K562 (cell line): Measurements from ENCODE around the gene CALR3. TPM values are rescaled to one million over a fixed set of nuclear protein-coding genes. Genes with fewer than 3 reads are reported as not detected.
A peak's percentile ranks its signal among the peaks of the same experiment; 100 is the strongest.

Experiments
- ATAC-seq: fragments of 200-7000 bp; cut with Tn5 transposase; 3 replicates; pipeline ENCODE4 v1.9.1; 2020; ENCODE audit warnings: moderate library complexity
- BruUV-seq: library from RNA; stranded (reverse); fragments of 400-500 nt; replicated peaks from 2 replicates; lab custom pipeline; 2021; lab: Mats Ljungman, UMichigan
- CTCF ChIA-PET: fragments of 300-600 bp; formaldehyde crosslinking; extraction: SDS; loops from one replicate; lab custom pipeline; 2021; ENCODE audit warnings: low intra/inter-chr PET ratio; lab: Yijun Ruan, JAX
- POLR2A ChIA-PET: fragments of 300-600, 350-650 bp; sonication (Branson Sonifier 250); formaldehyde crosslinking; extraction: SDS; loops from one replicate; lab custom pipeline; 2021; ENCODE audit warnings: antibody characterized with exemption, inconsistent platforms; lab: Yijun Ruan, JAX
- DNase-seq, 4 experiments: peaks; one replicate each; pipeline versions ENCODE4 v3.0.0 to v3.0.0-alpha.2; 2011 to 2018; ENCODE audit warnings: low spot score in 3 of 4, mixed read lengths in 3 of 4; ENCODE audit errors: extremely low read depth in 1 of 4
- FAIRE-seq: peaks from 2 replicates; lab custom pipeline; 2011; peaks lifted over from hg19 to GRCh38; lab: Jason Lieb, UNC
- H2AFZ ChIP-seq: 2 replicates; pipeline ENCODE4 v1.6.0; 2011; ENCODE audit warnings: low read depth, low read length, control low read depth, inconsistent platforms
- H3K27ac ChIP-seq: fragments of 200-600 bp; 3 replicates; pipeline ENCODE4 v1.8.0; 2011; ENCODE audit warnings: low read depth, mild to moderate bottlenecking, control low read depth, inconsistent platforms, low read length, moderate library complexity, mixed read lengths; ENCODE audit errors: extremely low read depth
- H3K27me3 ChIP-seq, 2 experiments: fragments of 300-600 bp in 1 of 2; 2 replicates in 1 of 2; 3 replicates in 1 of 2; pipeline versions ENCODE4 v1.6.0 to v1.8.0; 2011; ENCODE audit warnings: inconsistent platforms in 2 of 2, low read length in 2 of 2, mild to moderate bottlenecking in 1 of 2, mixed read lengths in 1 of 2, moderate library complexity in 1 of 2; ENCODE audit not compliant: control insufficient read depth in 2 of 2, insufficient read depth in 2 of 2
- H3K36me3 ChIP-seq: fragments of 300-600 bp; 3 replicates; pipeline ENCODE4 v1.8.0; 2011; ENCODE audit warnings: mild to moderate bottlenecking, low read length, inconsistent platforms; ENCODE audit not compliant: control insufficient read depth, insufficient read depth
- H3K4me1 ChIP-seq, 2 experiments: fragments of 200-600 bp in 1 of 2; replicated peaks in 1 of 2; 2 replicates in 1 of 2; 3 replicates in 1 of 2; pipeline versions ENCODE4 v1.5.1 to v1.8.0; 2011; ENCODE audit warnings: inconsistent platforms in 2 of 2, low read length in 2 of 2, mild to moderate bottlenecking in 1 of 2, mixed read lengths in 1 of 2, moderate library complexity in 1 of 2; ENCODE audit not compliant: control insufficient read depth in 2 of 2, insufficient read depth in 2 of 2
- H3K4me2 ChIP-seq: 2 replicates; pipeline ENCODE4 v1.6.1; 2011; ENCODE audit warnings: low read length, control low read depth, inconsistent platforms, mixed read lengths; ENCODE audit not compliant: insufficient read depth
- H3K4me3 ChIP-seq: fragments of 200-600 bp; sonication (generic), shearing (Covaris generic); 2 replicates; pipeline ENCODE4 v1.5.1; 2016; ENCODE audit warnings: control low read depth, inconsistent platforms
- H3K79me2 ChIP-seq: fragments of 200-600 bp; 3 replicates; pipeline ENCODE4 v1.8.0; 2011; ENCODE audit warnings: low read length, inconsistent platforms; ENCODE audit not compliant: control insufficient read depth, insufficient read depth
- H3K9ac ChIP-seq, 2 experiments: 2 replicates each; pipeline versions ENCODE4 v1.6.0 to v1.6.1; 2011; ENCODE audit warnings: low read depth in 2 of 2, low read length in 2 of 2, control low read depth in 1 of 2, inconsistent platforms in 1 of 2, mild to moderate bottlenecking in 1 of 2, mixed read lengths in 1 of 2; ENCODE audit not compliant: insufficient read depth in 1 of 2
- H3K9me1 ChIP-seq: one replicate; pipeline ENCODE4 v1.6.0; 2011; ENCODE audit warnings: inconsistent platforms, mild to moderate bottlenecking, low read length, moderate library complexity; ENCODE audit not compliant: control insufficient read depth, insufficient read depth
- H3K9me3 ChIP-seq: replicated peaks from 2 replicates; pipeline ENCODE4 v1.5.1; 2011; ENCODE audit warnings: low read depth, low read length, inconsistent platforms; ENCODE audit not compliant: control insufficient read depth, insufficient read depth
- H4K20me1 ChIP-seq: replicated peaks from 2 replicates; pipeline ENCODE4 v1.6.1; 2011; ENCODE audit warnings: low read length, inconsistent platforms, mixed read lengths; ENCODE audit not compliant: control insufficient read depth, insufficient read depth
- MEF2A ChIP-seq: IDR thresholded peaks from 2 replicates; pipeline ENCODE4 v1.6.1; 2011; ENCODE audit warnings: low read depth, mild to moderate bottlenecking, low read length, moderate library complexity; ENCODE audit not compliant: control insufficient read depth
- PPARD ChIP-seq: fragments of 250-450 bp; sonication (Bioruptor Pico); IDR thresholded peaks from 2 replicates; pipeline ENCODE4 v1.8.0; 2022; ENCODE audit warnings: inconsistent platforms, mild to moderate bottlenecking, moderate library complexity
- RAD51 ChIP-seq: fragments of 450-650 bp; IDR thresholded peaks from 2 replicates; pipeline ENCODE4 v1.7.1; 2016; ENCODE audit warnings: low read depth, mild to moderate bottlenecking, borderline replicate concordance
- ZBTB8A ChIP-seq: fragments of 450-650 bp; IDR thresholded peaks from 2 replicates; pipeline ENCODE4 v1.6.1; 2018; ENCODE audit warnings: mild to moderate bottlenecking, moderate library complexity; ENCODE audit not compliant: partially characterized antibody
- ZFX ChIP-seq: sonication (generic); formaldehyde crosslinking; IDR thresholded peaks from 2 replicates; pipeline ENCODE4 v1.8.0; 2022; ENCODE audit warnings: mild to moderate bottlenecking, missing genetic modification reagents, moderate library complexity
- WGBS: fragments of 100-300 bp; shearing (Covaris generic); methylation state at CpG from one replicate; pipeline ENCODE4 v1.1.6; 2016; ENCODE audit warnings: low coverage, mixed read lengths; ENCODE audit not compliant: insufficient coverage; ENCODE audit errors: missing lambda C conversion rate; 5-methylcytosine and 5-hydroxymethylcytosine counted together
- in situ Hi-C: fragments of 300-500 bp; cut with MboI; formaldehyde crosslinking; loops from 4 replicates; pipeline ENCODE4 v1.15.0; 2018; ENCODE audit warnings: inconsistent platforms, mixed read lengths
- intact Hi-C: fragments of 100-400 bp; cut with micrococcal nuclease; formaldehyde crosslinking; loops from 2 replicates; pipeline ENCODE4 v1.14.2; 2022
- polyA plus RNA-seq, 8 experiments: library from polyadenylated mRNA; depleted of rRNA in 4 of 8; stranded (reverse) in 5 of 8; unstranded in 3 of 8; fragments of >200 nt; fragmentation: Nextera tagmentation in 2 of 8; fragmentation: Illumina TruSeq in 1 of 8; extraction: Ambion mirVana in 2 of 8; extraction: Trizol in 1 of 8; gene quantifications; 2 replicates each; pipeline versions ENCODE4 v1.2.1 to v1.2.3, GENCODE V29; 2011 to 2014; ENCODE audit warnings: inconsistent platforms in 1 of 8, missing spikeins in 1 of 8
- total RNA-seq, 7 experiments: library from RNA; depleted of rRNA in 6 of 7; stranded (reverse); fragments of >200 nt in 6 of 7; fragmentation: Illumina TruSeq in 2 of 7; extraction: Trizol in 2 of 7; gene quantifications; 2 replicates each; pipeline versions ENCODE4 v1.2.1 to v1.2.3, GENCODE V29; 2011 to 2021; ENCODE audit warnings: low replicate concordance in 1 of 7

Gene CALR3
- total and polyA plus RNA-seq, 9 of the 15 experiments (the other 6 are each of a cell fraction or from before 2014, with no cell fraction given): 0.15 to 0.41 (median 0.22) TPM; not detected in 4

DNA sequence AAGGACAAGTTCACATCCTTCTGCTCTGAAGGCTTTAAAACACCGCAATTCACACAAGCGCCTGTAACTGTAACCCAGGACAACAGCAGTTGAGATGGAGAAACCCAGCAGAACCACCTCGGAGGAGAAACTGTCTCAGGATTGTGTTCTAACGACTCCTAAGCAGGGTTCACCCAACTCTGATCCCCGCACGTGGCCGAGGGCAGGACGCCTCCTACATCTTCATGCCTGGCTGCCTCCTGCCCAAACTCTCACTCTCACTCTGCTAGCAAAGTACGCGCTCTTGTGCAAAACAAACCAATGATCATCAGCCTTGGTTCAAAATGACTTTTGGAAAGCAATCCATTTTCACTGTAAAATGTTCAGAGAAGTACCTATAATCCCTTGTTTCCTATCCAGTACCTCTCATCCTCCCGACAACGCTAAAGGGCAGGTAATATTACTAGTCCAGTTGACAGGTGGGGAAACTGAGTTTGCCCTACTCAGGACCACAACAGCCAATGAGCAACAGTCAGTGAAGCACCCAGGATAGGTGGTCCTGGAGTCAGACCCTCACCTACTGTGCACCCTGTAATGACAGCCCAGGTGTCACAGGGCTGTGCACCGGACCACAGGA, 49.8 kb downstream of the CALR3 start:
- peak overlapping the region in 1 of 2 experiments; percentile 72; a peak in 2 of 4 replicates for H3K9ac ChIP-seq

More for the DNA sequence above, 49.8 kb downstream of the CALR3 start:
- no TSS peak for BruUV-seq
- Histone ChIP-seq H3K4me2 (peak overlapping the region; percentile 40; the same call in 1 of the 2 replicates), H3K36me3 (peaks cover 10% of the 10 kb centered on the region; the same call in 2 of the 3 replicates), H3K4me1 (peaks cover 21 to 28% of the 10 kb centered on the region in 2 experiments; a peak in 4 of 5 replicates), H3K9me3 (no peaks in the 10 kb centered on the region), H3K27me3 (no peaks in the 10 kb centered on the region), H4K20me1 (peaks cover 32% of the 10 kb centered on the region; the same call in 1 of the 2 replicates), H3K4me3 (no peak overlapping the region), H3K27ac (no peak overlapping the region), H3K9me1 (peaks cover 8% of the 10 kb centered on the region), H2AFZ (no peak overlapping the region), H3K79me2 (peaks cover 67% of the 10 kb centered on the region)
- TF ChIP-seq MEF2A: no peak
- peak; percentile 2; the same call in 1 of the 2 replicates for TF ChIP-seq ZFX (CRISPR knock-in tag)
- TF ChIP-seq RAD51: no peak
- no peak for TF ChIP-seq PPARD (CRISPR knock-in tag)
- TF ChIP-seq ZBTB8A: no peak
- no peak for DNase-seq
- in situ Hi-C loops (no loop called here), intact Hi-C loops (loop anchor here (5.0 kb wide), 1 partner anchor 51 kb away; the partner anchor contains the start of genes C19orf44 and CALR3)
- CTCF ChIA-PET: no interaction called here
- 81% methylated on average over 13 of the region's 13 CpGs for WGBS
- no peak for FAIRE-seq
- no peak for ATAC-seq
- POLR2A ChIA-PET: interaction anchor here (0.6 to 1.4 kb wide), 3 partner anchors 12 to 17 kb away, joined by 3 to 4 read pairs (median 4); no protein-coding TSS in a partner anchor
